HCT116 (cell line): Measurements from ENCODE around the gene PDE6A.

Experiments
- CTCF ChIP-seq, 3 experiments: fragments of 200-600 bp in 1 of 3; sonication (generic) in 1 of 3; IDR thresholded peaks in 2 of 3; conservative IDR thresholded peaks in 1 of 3; 2 replicates each; pipeline ENCODE4 v1.5.1; 2012 to 2017; ENCODE audit warnings: low read depth in 2 of 3, low read length in 2 of 3, antibody characterized with exemption in 1 of 3, borderline replicate concordance in 1 of 3, control low read depth in 1 of 3, mild to moderate bottlenecking in 1 of 3, mixed read lengths in 1 of 3, mixed run types in 1 of 3, moderate library complexity in 1 of 3; ENCODE audit not compliant: insufficient read depth in 1 of 3
- MAX ChIP-seq: IDR thresholded peaks from 2 replicates; pipeline ENCODE4 v1.6.1; 2012
- POLR2AphosphoS5 ChIP-seq: IDR thresholded peaks from 2 replicates; pipeline ENCODE4 v1.6.1; 2011; ENCODE audit warnings: mild to moderate bottlenecking, low read depth, low read length, moderate library complexity
- SIN3A ChIP-seq: IDR thresholded peaks from 2 replicates; pipeline ENCODE4 v1.6.1; 2012; ENCODE audit warnings: low read depth
- SRF ChIP-seq: IDR thresholded peaks from 2 replicates; pipeline ENCODE4 v1.6.1; 2012; ENCODE audit warnings: low read depth
- ZFX ChIP-seq: fragments of 450-650 bp; IDR thresholded peaks from 2 replicates; pipeline ENCODE4 v1.6.1; 2017

- TF ChIP-seq SRF (no peak), SIN3A (no peak), MAX (no peak), ZFX (no peak), POLR2AphosphoS5 (no peak), CTCF (IDR thresholded peaks at IDR 0.05 in 2 of 3, conservative IDR thresholded peaks at IDR 0.05 in 1 of 3; ENCODE audit: borderline replicate concordance in 1 of 3, insufficient read depth in 1 of 3, low read depth in 2 of 3, low read length in 2 of 3) (no peak)
Observed at GRCh38 chr5:149939546-149939945, 5.0 kb downstream of the PDE6A start.
